GM12878 (cell line): ENCODE results near the gene VIPR2. TPM values are rescaled to one million over a fixed set of nuclear protein-coding genes. Genes with fewer than 3 reads are reported as not detected.

Experiments
- ATAC-seq: fragments of 200-7000 bp; cut with Tn5 transposase; 3 replicates; pipeline ENCODE4 v1.9.1; 2020; ENCODE audit warnings: mild to moderate bottlenecking, moderate library complexity
- BruUV-seq: library from RNA; stranded (reverse); fragments of 400-500 nt; replicated peaks from 2 replicates; lab custom pipeline; 2021; lab: Mats Ljungman, UMichigan
- CTCF ChIA-PET: fragments of 300-600 bp; sonication (Branson Sonifier 250); formaldehyde crosslinking; extraction: SDS; loops from one replicate; lab custom pipeline; 2021; ENCODE audit warnings: inconsistent platforms; lab: Yijun Ruan, JAX
- POLR2A ChIA-PET: fragments of 350-600 bp; formaldehyde crosslinking; extraction: SDS; loops from one replicate; lab custom pipeline; 2021; ENCODE audit warnings: inconsistent platforms; lab: Charles Lee
- RAD21 ChIA-PET: fragments of 300-600 bp; sonication (Branson Sonifier 250); formaldehyde crosslinking; loops from one replicate; lab custom pipeline; 2023; ENCODE audit warnings: antibody characterized with exemption; ENCODE audit not compliant: unreplicated experiment; lab: Charles Lee
- SMC1A ChIA-PET: fragments of 300-600 bp; sonication (Branson Sonifier 250); formaldehyde crosslinking; loops from one replicate; lab custom pipeline; 2023; ENCODE audit not compliant: unreplicated experiment, uncharacterized antibody; lab: Charles Lee
- DNase-seq: peaks from one replicate; pipeline ENCODE4 v3.0.0-alpha.2; 2011; ENCODE audit warnings: low read depth, low spot score
- FAIRE-seq: peaks from 3 replicates; lab custom pipeline; 2011; peaks lifted over from hg19 to GRCh38; lab: Jason Lieb, UNC
- H2AFZ ChIP-seq: 2 replicates; pipeline ENCODE4 v1.6.0; 2011; ENCODE audit warnings: low read depth, low read length, control low read depth; ENCODE audit not compliant: control insufficient read depth
- H3K27ac ChIP-seq: 2 replicates; pipeline ENCODE4 v1.5.1; 2011; ENCODE audit warnings: control low read depth; ENCODE audit not compliant: control insufficient read depth, insufficient read depth
- H3K27me3 ChIP-seq, 2 experiments: replicated peaks in 1 of 2; 2 replicates each; pipeline versions ENCODE4 v1.6.0 to v1.6.1; 2011; ENCODE audit warnings: low read length in 1 of 2; ENCODE audit not compliant: control insufficient read depth in 2 of 2, insufficient read depth in 2 of 2
- H3K36me3 ChIP-seq, 2 experiments: 2 replicates each; pipeline ENCODE4 v1.5.1; 2011; ENCODE audit warnings: low read length in 1 of 2; ENCODE audit not compliant: control insufficient read depth in 2 of 2, insufficient read depth in 2 of 2
- H3K4me1 ChIP-seq: 2 replicates; pipeline ENCODE4 v1.6.1; 2011; ENCODE audit warnings: mild to moderate bottlenecking, low read length, moderate library complexity, mixed read lengths; ENCODE audit not compliant: control insufficient read depth, insufficient read depth
- H3K4me2 ChIP-seq: 2 replicates; pipeline ENCODE4 v1.6.0; 2011; ENCODE audit warnings: control low read depth; ENCODE audit not compliant: control insufficient read depth, insufficient read depth
- H3K4me3 ChIP-seq: fragments of 200-600 bp; sonication (generic); 2 replicates; pipeline ENCODE4 v1.5.1; 2016
- H3K79me2 ChIP-seq: 2 replicates; pipeline ENCODE4 v1.6.0; 2011; ENCODE audit warnings: low read length; ENCODE audit not compliant: control insufficient read depth, insufficient read depth
- H3K9ac ChIP-seq: 2 replicates; pipeline ENCODE4 v1.8.0; 2011; ENCODE audit warnings: low read length, control low read depth, mixed read lengths; ENCODE audit not compliant: control insufficient read depth, insufficient read depth
- H3K9me3 ChIP-seq: replicated peaks from 3 replicates; pipeline ENCODE4 v1.5.1; 2011; ENCODE audit warnings: mild to moderate bottlenecking, low read length; ENCODE audit not compliant: control insufficient read depth, insufficient read depth
- H4K20me1 ChIP-seq: 2 replicates; pipeline ENCODE4 v1.6.0; 2011; ENCODE audit not compliant: control insufficient read depth, insufficient read depth
- BCL3 ChIP-seq: IDR thresholded peaks from 2 replicates; pipeline ENCODE4 v1.6.1; 2011; ENCODE audit warnings: borderline replicate concordance, low read depth, mild to moderate bottlenecking, moderate library complexity, low read length; ENCODE audit not compliant: insufficient read depth, poor library complexity, severe bottlenecking
- ELK1 ChIP-seq: IDR thresholded peaks from 2 replicates; pipeline ENCODE4 v1.6.1; 2012; ENCODE audit warnings: low read depth, low read length, improper control_type of control experiment
- FOXK2 ChIP-seq: fragments of 450-650 bp; IDR thresholded peaks from 2 replicates; pipeline ENCODE4 v1.6.1; 2017; ENCODE audit warnings: mild to moderate bottlenecking, moderate library complexity
- HDGF ChIP-seq: fragments of 450-650 bp; IDR thresholded peaks from 2 replicates; pipeline ENCODE4 v1.6.1; 2016; ENCODE audit warnings: antibody characterized with exemption
- IKZF1 ChIP-seq: fragments of 450-650 bp; conservative IDR thresholded peaks from 2 replicates; pipeline ENCODE4 v1.6.1; 2017; ENCODE audit warnings: antibody characterized with exemption, mild to moderate bottlenecking
- IKZF2 ChIP-seq, 2 experiments: fragments of 450-650 bp; IDR thresholded peaks; 2 replicates each; pipeline ENCODE4 v1.6.1; 2017; ENCODE audit warnings: mild to moderate bottlenecking in 2 of 2, moderate library complexity in 2 of 2
- MTA2 ChIP-seq: fragments of 450-650 bp; IDR thresholded peaks from 2 replicates; pipeline ENCODE4 v1.6.1; 2016; ENCODE audit warnings: low read depth, mild to moderate bottlenecking, moderate library complexity
- NR2F1 ChIP-seq: fragments of 450-650 bp; conservative IDR thresholded peaks from 2 replicates; pipeline ENCODE4 v1.6.1; 2017; ENCODE audit warnings: mild to moderate bottlenecking
- RAD21 ChIP-seq: IDR thresholded peaks from 2 replicates; pipeline ENCODE4 v1.6.1; 2011; ENCODE audit warnings: mild to moderate bottlenecking, low read depth, low read length, moderate library complexity; ENCODE audit not compliant: insufficient read depth
- RFX5 ChIP-seq: IDR thresholded peaks from 2 replicates; pipeline ENCODE4 v1.6.1; 2011; ENCODE audit warnings: low read depth, low read length, improper control_type of control experiment
- SMAD1 ChIP-seq: fragments of 450-650 bp; IDR thresholded peaks from 2 replicates; pipeline ENCODE4 v1.6.1; 2018; ENCODE audit warnings: mild to moderate bottlenecking, low read depth; ENCODE audit not compliant: partially characterized antibody
- SP1 ChIP-seq: IDR thresholded peaks from one replicate; pipeline ENCODE4 v1.6.1; 2011; ENCODE audit warnings: low read depth, low read length
- SREBF1 ChIP-seq: IDR thresholded peaks from 2 replicates; pipeline ENCODE4 v1.6.1; 2012; ENCODE audit warnings: mild to moderate bottlenecking, low read length
- WGBS: methylation state at CpG from one replicate; pipeline ENCODE4 v1.1.6; 2016; ENCODE audit warnings: low lambda C conversion rate; ENCODE audit not compliant: insufficient replicate concordance, insufficient coverage; ENCODE audit errors: missing lambda C conversion rate; 5-methylcytosine and 5-hydroxymethylcytosine counted together
- in situ Hi-C: fragments of 300-500 bp; cut with MboI; formaldehyde crosslinking; loops from 9 replicates; pipeline ENCODE4 v1.14.3; 2018; ENCODE audit warnings: mixed read lengths
- intact Hi-C: fragments of 100-400 bp; cut with micrococcal nuclease; formaldehyde crosslinking; loops from one replicate; pipeline ENCODE4 v1.14.2; 2022; ENCODE audit not compliant: unreplicated experiment
- polyA plus RNA-seq, 11 experiments: library from polyadenylated mRNA; depleted of rRNA in 4 of 11; unstranded in 6 of 11; stranded (reverse) in 5 of 11; fragments of >200 nt; fragmentation: Nextera tagmentation in 4 of 11; fragmentation: Illumina TruSeq in 1 of 11; extraction: Ambion mirVana in 4 of 11; extraction: Trizol in 1 of 11; gene quantifications; 1 replicate in 1 of 11; 2 replicates in 10 of 11; pipeline versions ENCODE4 v1.2.1 to v1.2.3, GENCODE V29; 2011 to 2016; ENCODE audit warnings: inconsistent platforms in 2 of 11, missing spikeins in 2 of 11, low read depth in 1 of 11
- total RNA-seq, 4 experiments: library from RNA; depleted of rRNA in 3 of 4; stranded (reverse); fragments of >200 nt in 3 of 4; fragmentation: Illumina TruSeq in 1 of 4; extraction: Trizol in 1 of 4; gene quantifications; 2 replicates each; pipeline versions ENCODE4 v1.2.1 to v1.2.3, GENCODE V29; 2013 to 2021
- TF ChIP-seq, protein P1 (sequence below): fragments of 450-650 bp; formaldehyde crosslinking; IDR thresholded peaks from 2 replicates; pipeline ENCODE4 v1.4.0; 2022; ENCODE audit warnings: mild to moderate bottlenecking, moderate library complexity

Gene VIPR2
- total and polyA plus RNA-seq, 10 of the 15 experiments (the other 5 are each of a cell fraction or from before 2014, with no cell fraction given): not detected

GRCh38 chr7:159032322-159032721, 112.3 kb downstream of the VIPR2 start:
- POLR2A ChIA-PET: no interaction called here
- no peak overlapping the region for H3K27ac ChIP-seq
- no peaks in the 10 kb centered on the region; a peak in 1 of 4 replicates for H3K27me3 ChIP-seq
- H3K4me1 ChIP-seq: no peaks in the 10 kb centered on the region
- in situ Hi-C loops: no loop called here
- RAD21 ChIA-PET: no interaction called here
- no peaks in the 10 kb centered on the region for H4K20me1 ChIP-seq
- no peak overlapping the region for H3K4me3 ChIP-seq
- 55% methylated on average over 14 of the region's 14 CpGs for WGBS
- no peaks in the 10 kb centered on the region for H3K9me3 ChIP-seq
- no peaks in the 10 kb centered on the region for H3K79me2 ChIP-seq
- CTCF ChIA-PET: no interaction called here
- TF ChIP-seq SMAD1: no peak
- TF ChIP-seq RFX5: no peak
- TF ChIP-seq, protein P1, sequence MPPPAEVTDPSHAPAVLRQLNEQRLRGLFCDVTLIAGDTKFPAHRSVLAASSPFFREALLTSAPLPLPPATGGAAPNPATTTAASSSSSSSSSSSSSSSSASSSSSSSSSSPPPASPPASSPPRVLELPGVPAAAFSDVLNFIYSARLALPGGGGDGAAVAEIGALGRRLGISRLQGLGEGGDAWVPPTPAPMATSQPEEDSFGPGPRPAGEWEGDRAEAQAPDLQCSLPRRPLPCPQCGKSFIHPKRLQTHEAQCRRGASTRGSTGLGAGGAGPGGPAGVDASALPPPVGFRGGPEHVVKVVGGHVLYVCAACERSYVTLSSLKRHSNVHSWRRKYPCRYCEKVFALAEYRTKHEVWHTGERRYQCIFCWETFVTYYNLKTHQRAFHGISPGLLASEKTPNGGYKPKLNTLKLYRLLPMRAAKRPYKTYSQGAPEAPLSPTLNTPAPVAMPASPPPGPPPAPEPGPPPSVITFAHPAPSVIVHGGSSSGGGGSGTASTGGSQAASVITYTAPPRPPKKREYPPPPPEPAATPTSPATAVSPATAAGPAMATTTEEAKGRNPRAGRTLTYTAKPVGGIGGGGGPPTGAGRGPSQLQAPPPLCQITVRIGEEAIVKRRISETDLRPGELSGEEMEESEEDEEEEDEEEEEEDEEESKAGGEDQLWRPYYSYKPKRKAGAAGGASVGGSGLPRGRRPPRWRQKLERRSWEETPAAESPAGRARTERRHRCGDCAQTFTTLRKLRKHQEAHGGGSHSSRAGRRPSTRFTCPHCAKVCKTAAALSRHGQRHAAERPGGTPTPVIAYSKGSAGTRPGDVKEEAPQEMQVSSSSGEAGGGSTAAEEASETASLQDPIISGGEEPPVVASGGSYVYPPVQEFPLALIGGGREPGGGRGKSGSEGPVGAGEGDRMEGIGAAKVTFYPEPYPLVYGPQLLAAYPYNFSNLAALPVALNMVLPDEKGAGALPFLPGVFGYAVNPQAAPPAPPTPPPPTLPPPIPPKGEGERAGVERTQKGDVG: no peak
- TF ChIP-seq SP1: no peak
- no peak overlapping the region for H3K4me2 ChIP-seq
- FAIRE-seq (no peak), ATAC-seq (no peak), DNase-seq (no peak)
- intact Hi-C loops: no loop called here
- BruUV-seq: no TSS peak
- no peak overlapping the region for H3K9ac ChIP-seq
- SMC1A ChIA-PET: no interaction called here
- no peak overlapping the region for H2AFZ ChIP-seq
- H3K36me3 ChIP-seq: no peaks in the 10 kb centered on the region

DNA sequence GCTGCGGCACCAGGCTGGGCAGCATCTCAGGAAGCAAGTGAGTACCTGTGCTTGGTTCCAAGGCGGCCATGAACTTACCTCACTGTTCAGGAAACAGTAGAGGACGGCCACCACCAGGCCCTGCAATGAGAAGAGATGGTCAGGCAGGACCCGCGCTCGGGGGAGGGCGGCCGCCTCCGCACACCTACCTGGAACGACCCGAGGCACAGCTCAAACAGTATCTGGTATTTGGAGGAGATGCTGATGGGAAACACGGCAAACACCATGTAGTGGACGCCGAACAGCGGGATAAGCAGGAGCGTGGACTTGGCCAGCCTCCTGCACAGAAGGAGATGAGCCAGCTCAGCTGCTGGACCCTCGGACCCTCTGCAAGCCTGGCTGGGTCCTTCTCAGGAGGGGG, 112.9 kb downstream of the VIPR2 start:
- no peak overlapping the region for H3K9ac ChIP-seq
- H3K27me3 ChIP-seq: no peaks in the 10 kb centered on the region; a peak in 1 of 4 replicates
- H3K4me3 ChIP-seq: no peak overlapping the region
- 53% methylated on average over 17 of the region's 17 CpGs for WGBS
- no peak for DNase-seq
- no peak overlapping the region for H3K27ac ChIP-seq
- ChIA-PET CTCF (no interaction called here), POLR2A (no interaction called here), RAD21 (interaction anchor here (0.6 kb wide), 1 partner anchor 56 kb away, joined by 3 read pairs; no protein-coding TSS in a partner anchor), SMC1A (no interaction called here)
- no TSS peak for BruUV-seq
- FAIRE-seq: no peak
- ATAC-seq: no peak
- no peaks in the 10 kb centered on the region for H3K36me3 ChIP-seq
- intact Hi-C loops (no loop called here), in situ Hi-C loops (no loop called here)
- H3K9me3 ChIP-seq: no peaks in the 10 kb centered on the region
- H4K20me1 ChIP-seq: no peaks in the 10 kb centered on the region
- H3K79me2 ChIP-seq: no peaks in the 10 kb centered on the region
- no peak overlapping the region for H3K4me2 ChIP-seq
- H2AFZ ChIP-seq: no peak overlapping the region
- no peaks in the 10 kb centered on the region for H3K4me1 ChIP-seq
- TF ChIP-seq IKZF1: no peak
- no peak for TF ChIP-seq MTA2
- TF ChIP-seq FOXK2: no peak
- TF ChIP-seq SREBF1: no peak
- no peak for TF ChIP-seq BCL3
- no peak for TF ChIP-seq ELK1
- TF ChIP-seq NR2F1: no peak
- no peak for TF ChIP-seq RAD21
- no peak for TF ChIP-seq IKZF2 (IDR thresholded peaks at IDR 0.05)
- TF ChIP-seq HDGF: no peak
